Measurements from ENCODE around the gene NEAT1. TPM values are rescaled to one million over a fixed set of nuclear protein-coding genes. Genes with fewer than 3 reads are reported as not detected.

NEAT1 gene
- polyA plus RNA-seq, 3 donors, result 0.90 to 293 (median 1.3) TPM

GRCh38 chr11:65476632-65477148 lies 54.1 kb downstream of the NEAT1 start:
- Mint-ChIP-seq H3K4me3 (peak overlapping the region; percentile 93 to 94), H3K9me3 (no peaks in the 10 kb centered on the region), H3K4me1 (peaks cover 40% of the 10 kb centered on the region), H3K27me3 (ENCODE audit: low read depth in 3 of 3) (peaks cover 0 to 7% (median 2%) of the 10 kb centered on the region in 3 donors), H3K36me3 (no peaks in the 10 kb centered on the region), H3K27ac (peak overlapping the region; percentile 97 to 100 (median 99))
- no peak for TF ChIP-seq CTCF (IDR thresholded peaks at IDR 0.05)
- Histone ChIP-seq H3K79me2 (ENCODE audit: insufficient read depth, low read length) (peaks cover 29% of the 10 kb centered on the region), H4K20me1 (ENCODE audit: insufficient read depth, low read length) (no peaks in the 10 kb centered on the region), H2AFZ (ENCODE audit: insufficient read depth, low read depth, low read length, poor library complexity, severe bottlenecking) (no peak overlapping the region), H3K4me2 (replicated peaks; ENCODE audit: extremely low read depth, low read length, poor library complexity, severe bottlenecking) (peak overlapping the region; percentile 80), H3K36me3 (replicated peaks in 1 of 2; ENCODE audit: control insufficient read depth in 1 of 2, insufficient read depth in 2 of 2, low read length in 2 of 2) (no peaks in the 10 kb centered on the region), H3K27ac (ENCODE audit: low read depth in 1 of 2, low read length in 2 of 2) (peak overlapping the region; percentile 97 to 100), H3K9me3 (replicated peaks in 1 of 2; ENCODE audit: control insufficient read depth in 1 of 2, insufficient read depth in 1 of 2, low read length in 2 of 2) (no peaks in the 10 kb centered on the region), H3K4me1 (ENCODE audit: control insufficient read depth in 1 of 2, insufficient read depth in 2 of 2, low read length in 2 of 2) (peaks cover 42 to 49% of the 10 kb centered on the region in 2 donors), H3K4me3 (replicated peaks in 1 of 3; ENCODE audit: low read depth in 2 of 3, low read length in 3 of 3) (peak overlapping the region; percentile 81 to 88 (median 82)), H3K9ac (ENCODE audit: insufficient read depth, low read length, poor library complexity, severe bottlenecking) (peak overlapping the region; percentile 98), H3K27me3 (ENCODE audit: control insufficient read depth in 2 of 2, insufficient read depth in 2 of 2, low read length in 2 of 2) (no peaks in the 10 kb centered on the region)
- no peak for DNase-seq
- WGBS (ENCODE audit: insufficient coverage), result 25% methylated on average over 8 of the region's 10 CpGs
- intact Hi-C loops (cut with micrococcal nuclease), result loop anchor here (2.0 kb wide), 2 partner anchors 16 to 20 kb away; no protein-coding TSS in a partner anchor

GRCh38 chr11:65477149-65477965 lies 54.8 kb downstream of the NEAT1 start:
- WGBS (ENCODE audit: insufficient coverage), result 0% methylated on average over 56 of the region's 60 CpGs
- peaks cover 37% of the 10 kb centered on the region for H3K4me1 Mint-ChIP-seq
- H3K9ac ChIP-seq (ENCODE audit: insufficient read depth, low read length, poor library complexity, severe bottlenecking), result peak overlapping the region; percentile 98
- H3K4me3 Mint-ChIP-seq, result peak overlapping the region; percentile 93 to 94
- peaks cover 27% of the 10 kb centered on the region for H3K79me2 ChIP-seq (ENCODE audit: insufficient read depth, low read length)
- H3K27me3 Mint-ChIP-seq (ENCODE audit: low read depth in 3 of 3), result peaks cover 0 to 7% (median 2%) of the 10 kb centered on the region in 3 donors
- H3K36me3 Mint-ChIP-seq, result no peaks in the 10 kb centered on the region
- no peaks in the 10 kb centered on the region for H3K27me3 ChIP-seq (ENCODE audit: control insufficient read depth in 2 of 2, insufficient read depth in 2 of 2, low read length in 2 of 2)
- H3K9me3 Mint-ChIP-seq, result no peaks in the 10 kb centered on the region
- TF ChIP-seq CTCF (IDR thresholded peaks at IDR 0.05), result no peak
- intact Hi-C loops (cut with micrococcal nuclease), result loop anchor here (2.0 kb wide), 2 partner anchors 15 to 19 kb away; no protein-coding TSS in a partner anchor
- peak overlapping the region; percentile 98 to 100 (median 99) for H3K27ac Mint-ChIP-seq
- H4K20me1 ChIP-seq (ENCODE audit: insufficient read depth, low read length), result no peaks in the 10 kb centered on the region
- peak overlapping the region; percentile 81 to 88 (median 82) for H3K4me3 ChIP-seq (replicated peaks in 1 of 3; ENCODE audit: low read depth in 2 of 3, low read length in 3 of 3)
- peak overlapping the region; percentile 59 for H2AFZ ChIP-seq (ENCODE audit: insufficient read depth, low read depth, low read length, poor library complexity, severe bottlenecking)
- H3K36me3 ChIP-seq (replicated peaks in 1 of 2; ENCODE audit: control insufficient read depth in 1 of 2, insufficient read depth in 2 of 2, low read length in 2 of 2), result no peaks in the 10 kb centered on the region
- DNase-seq, result peak; percentile 96 to 98 (median 96)
- peak overlapping the region; percentile 97 to 100 for H3K27ac ChIP-seq (ENCODE audit: low read depth in 1 of 2, low read length in 2 of 2)
- peak overlapping the region; percentile 80 for H3K4me2 ChIP-seq (replicated peaks; ENCODE audit: extremely low read depth, low read length, poor library complexity, severe bottlenecking)
- peaks cover 39 to 50% of the 10 kb centered on the region in 2 donors for H3K4me1 ChIP-seq (ENCODE audit: control insufficient read depth in 1 of 2, insufficient read depth in 2 of 2, low read length in 2 of 2)
- no peaks in the 10 kb centered on the region for H3K9me3 ChIP-seq (replicated peaks in 1 of 2; ENCODE audit: control insufficient read depth in 1 of 2, insufficient read depth in 1 of 2, low read length in 2 of 2)

Data from CD14-positive monocyte (primary cell).